ENCODE measurements around the gene NKX2-3.

The NKX2-3 gene

DNA sequence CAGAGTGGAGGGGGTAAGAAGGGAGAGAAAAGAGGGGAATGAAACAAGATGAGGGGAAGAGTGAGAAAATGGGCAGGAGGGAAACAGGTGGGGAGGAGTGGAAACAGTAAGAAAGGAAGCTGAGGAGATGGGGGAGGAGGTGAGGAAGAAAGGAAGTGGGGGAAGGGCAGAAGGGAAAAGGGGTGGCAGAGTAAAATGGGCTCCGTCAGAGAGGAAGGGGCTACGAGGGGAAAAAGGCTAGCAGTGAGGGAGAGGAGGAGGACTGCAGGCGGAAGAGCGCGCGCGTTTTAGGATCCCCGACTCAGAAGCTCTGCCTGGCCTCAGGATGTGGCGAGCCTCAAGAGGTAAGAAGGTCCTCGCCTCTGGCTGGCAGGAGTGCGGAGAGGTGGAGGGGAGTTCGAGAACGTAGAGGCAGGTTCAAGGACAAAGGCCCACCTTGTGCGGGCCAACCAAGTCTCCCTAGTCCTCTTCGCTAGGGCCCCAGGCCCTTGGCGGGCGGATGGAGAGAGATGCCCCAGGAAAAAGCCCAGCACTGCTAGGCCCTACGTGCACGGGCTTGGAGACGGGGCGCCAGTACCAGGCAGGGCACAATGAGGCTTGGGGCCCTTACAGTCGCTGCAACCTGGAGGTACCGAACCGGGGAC lies 5.8 kb upstream of the NKX2-3 start:
- DNase-seq = no peak

DNA sequence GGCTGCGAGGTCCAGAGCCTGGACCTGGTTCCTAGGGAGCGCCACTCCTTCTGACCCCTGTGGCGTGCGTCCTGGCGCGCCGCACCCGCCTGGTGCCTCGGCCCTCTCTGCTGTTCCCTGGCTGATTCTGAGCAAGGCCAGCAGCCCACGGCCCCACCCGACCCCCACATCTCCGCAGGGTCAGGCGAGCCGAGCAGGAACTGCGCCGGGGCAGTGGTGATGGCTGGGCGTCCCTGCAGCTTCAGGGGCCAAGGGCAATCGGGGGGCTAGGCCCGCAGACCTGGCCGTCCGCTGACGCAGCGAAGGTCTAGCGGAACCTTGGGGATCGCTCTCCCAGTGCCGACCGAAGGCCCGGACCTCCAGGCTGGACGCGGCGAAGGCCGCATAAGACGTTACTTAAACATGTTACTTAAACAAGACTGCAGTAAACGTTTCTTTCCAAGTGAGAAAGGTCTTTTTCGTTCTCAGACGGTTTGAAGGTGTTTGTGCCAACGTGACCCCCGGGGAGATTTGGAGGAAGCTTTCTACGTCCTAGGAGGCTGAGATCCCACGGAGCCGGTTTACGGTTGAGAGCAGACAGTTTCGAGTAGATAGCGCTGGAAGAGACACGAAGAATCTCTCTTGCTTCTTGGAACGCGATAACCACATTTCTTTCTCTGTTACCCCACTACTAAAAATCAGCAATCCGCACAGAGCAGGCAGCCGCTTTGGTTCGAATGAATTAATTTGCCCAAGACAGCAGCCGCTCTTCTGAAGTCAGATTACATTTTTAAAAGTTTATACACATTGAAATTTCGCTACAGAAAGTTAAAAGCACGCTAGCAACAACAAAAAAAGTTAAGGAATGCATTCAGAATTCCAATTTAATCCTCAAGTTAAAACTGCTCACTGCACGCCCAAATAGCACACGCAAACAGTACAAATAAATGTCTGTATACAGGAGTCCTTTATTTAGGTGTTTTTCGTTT lies 4.9 kb upstream of the NKX2-3 start:
- no peak for DNase-seq

DNA sequence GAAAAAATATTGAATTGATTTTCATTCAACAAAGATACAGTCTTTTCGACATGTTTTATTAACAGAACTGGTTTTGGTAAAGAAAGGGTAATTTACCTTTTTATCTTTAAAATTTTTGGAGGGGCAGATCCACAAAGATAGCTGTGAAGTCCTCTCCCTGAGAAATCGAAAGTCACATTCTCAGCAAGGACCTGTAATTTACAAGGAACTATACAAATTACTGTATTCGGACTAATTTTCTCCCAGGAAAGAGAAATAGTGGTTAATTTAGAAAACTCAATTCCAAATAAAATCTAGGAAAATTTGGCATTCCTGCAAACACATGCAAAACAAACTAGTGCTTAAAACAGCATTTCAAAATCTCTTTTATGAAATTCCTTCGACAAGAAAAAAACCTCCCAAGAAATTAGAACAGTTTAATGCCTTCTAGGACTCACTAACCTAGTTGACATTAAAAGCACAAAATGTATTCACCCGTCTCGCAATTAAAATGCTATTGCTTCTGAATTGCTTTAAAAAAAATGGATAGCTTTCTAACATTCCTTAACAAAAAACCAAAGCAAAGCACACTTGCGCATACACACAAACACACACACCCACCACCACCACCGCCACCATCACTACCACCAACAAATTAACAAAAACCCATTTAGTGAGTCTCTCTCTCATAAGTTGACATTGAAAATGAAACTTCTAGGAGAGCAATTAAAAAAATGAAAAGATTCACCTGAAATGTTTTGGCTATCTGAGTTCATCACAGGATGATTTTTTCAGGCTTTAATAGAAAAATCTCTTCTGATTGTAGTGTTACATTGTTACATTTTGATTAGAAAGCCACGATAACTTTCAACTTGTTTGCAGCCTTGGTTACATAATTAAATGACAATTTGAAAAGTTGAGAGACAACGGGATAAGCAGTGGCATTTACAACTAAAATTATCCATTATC lies 4.0 kb upstream of the NKX2-3 start:
- DNase-seq = no peak

GRCh38 chr10:99529591-99530107 lies 3.1 kb upstream of the NKX2-3 start:
- DNase-seq = no peak

DNA sequence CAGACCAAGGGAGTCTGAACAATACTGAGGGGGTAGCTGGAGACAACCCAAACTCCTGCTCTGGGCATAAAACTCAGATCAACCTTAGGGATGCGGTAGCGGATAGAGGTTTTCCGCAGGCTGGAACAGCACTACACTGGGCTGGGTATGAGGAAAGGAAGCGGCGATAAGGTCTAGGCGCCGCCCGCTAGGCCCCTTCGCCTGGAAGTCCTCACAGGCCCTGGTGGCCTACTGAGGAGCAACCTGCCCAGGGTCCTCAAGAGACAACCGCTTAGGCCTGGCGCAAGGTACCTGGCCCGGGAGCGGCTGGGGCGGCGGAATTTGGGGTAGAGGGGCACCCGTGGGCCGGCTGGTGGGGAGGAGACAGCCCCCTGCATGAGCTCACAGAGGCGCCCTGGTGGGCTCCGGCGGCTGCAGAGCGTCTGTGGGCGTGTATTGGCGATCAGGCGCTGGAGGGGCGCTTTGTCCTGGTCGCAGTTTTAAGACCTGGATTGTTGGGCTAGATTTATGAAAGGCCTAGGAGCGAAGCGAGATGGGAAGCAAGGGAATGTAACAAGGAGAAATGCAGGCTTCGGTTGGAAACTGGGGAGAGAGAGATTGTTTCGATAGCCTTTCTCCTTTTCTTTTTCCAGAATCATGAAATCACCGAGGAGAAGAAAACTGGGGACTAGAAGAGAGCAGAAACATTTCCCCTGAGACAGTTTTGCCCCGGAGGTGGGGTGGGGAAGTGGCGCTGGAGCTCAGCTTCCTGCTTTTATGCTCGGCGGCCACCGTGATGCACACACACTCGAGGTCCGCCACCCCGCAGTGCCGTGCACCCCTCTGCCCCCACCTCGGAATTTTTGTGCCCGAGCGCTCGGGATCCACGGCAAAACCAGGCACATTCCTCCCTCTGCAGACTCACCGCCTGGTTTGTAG lies 2.4 kb upstream of the NKX2-3 start:
- DNase-seq = no peak

- DNase-seq = no peak
These were observed 1.6 kb upstream of the NKX2-3 start for GRCh38 chr10:99531026-99531695.

- DNase-seq = no peak
These were observed 797 bp upstream of the NKX2-3 start for GRCh38 chr10:99531696-99532593.

- DNase-seq = no peak
These were observed 1.0 kb downstream of the NKX2-3 start for GRCh38 chr10:99533496-99534449.

DNA sequence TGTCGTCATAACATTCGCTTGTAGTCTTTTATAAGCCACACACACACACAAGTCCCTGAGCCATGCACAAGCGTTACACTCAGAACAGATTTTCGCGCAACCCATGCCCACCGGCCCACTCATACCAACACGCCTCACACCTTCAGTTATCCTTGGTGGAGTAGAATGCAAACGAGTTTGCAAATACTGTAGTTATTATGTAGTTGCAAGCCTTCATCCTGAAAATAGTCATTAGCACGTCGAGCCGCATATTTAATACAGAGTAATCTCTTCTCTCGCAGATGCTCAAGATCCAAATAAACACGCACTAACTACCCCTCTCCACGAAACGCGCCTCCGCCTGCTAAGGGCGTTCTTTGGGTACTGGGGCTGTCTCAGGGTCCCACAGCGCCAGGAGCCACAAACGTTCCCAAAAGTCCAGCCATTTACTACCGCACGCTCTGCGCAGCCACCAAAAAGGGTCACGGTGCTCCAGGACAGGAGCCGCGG lies 1.8 kb downstream of the NKX2-3 start:
- DNase-seq = no peak

- DNase-seq = no peak
These were observed 2.4 kb downstream of the NKX2-3 start for GRCh38 chr10:99534939-99535763.

- no peak for DNase-seq
These were observed 3.1 kb downstream of the NKX2-3 start for GRCh38 chr10:99535764-99536337.

- no peak for DNase-seq
These were observed 3.8 kb downstream of the NKX2-3 start for GRCh38 chr10:99536338-99537085.

GRCh38 chr10:99537086-99537988 lies 4.6 kb downstream of the NKX2-3 start:
- no peak for DNase-seq

- no peak for DNase-seq
These were observed 5.5 kb downstream of the NKX2-3 start for GRCh38 chr10:99537989-99538917.
